NT2/D1 (cell line): ENCODE measurements around the gene ELOVL6.
A peak's percentile ranks its signal among the peaks of the same experiment; 100 is the strongest.

Experiments used
- DNase-seq: peaks from one replicate; pipeline ENCODE4 v3.0.0-alpha.2; 2011; ENCODE audit warnings: low read depth, low spot score
- H3K27me3 ChIP-seq: 2 replicates; pipeline ENCODE4 v1.6.0; 2011; ENCODE audit warnings: mild to moderate bottlenecking; ENCODE audit not compliant: insufficient read length, insufficient read depth
- H3K36me3 ChIP-seq: 2 replicates; pipeline ENCODE4 v1.6.1; 2011; ENCODE audit warnings: mild to moderate bottlenecking, low read length, mixed read lengths; ENCODE audit not compliant: insufficient read depth, insufficient read length
- H3K4me1 ChIP-seq: 2 replicates; pipeline ENCODE4 v1.5.1; 2011; ENCODE audit not compliant: insufficient read depth, insufficient read length
- H3K4me3 ChIP-seq: 2 replicates; pipeline ENCODE4 v1.5.1; 2011; ENCODE audit warnings: low read depth; ENCODE audit not compliant: insufficient read length
- H3K9ac ChIP-seq: 2 replicates; pipeline ENCODE4 v1.6.0; 2011; ENCODE audit warnings: low read depth; ENCODE audit not compliant: insufficient read length
- H3K9me3 ChIP-seq: 2 replicates; pipeline ENCODE4 v1.5.1; 2011; ENCODE audit warnings: mild to moderate bottlenecking, low read length; ENCODE audit not compliant: insufficient read depth
- SUZ12 ChIP-seq: IDR thresholded peaks from 2 replicates; pipeline ENCODE4 v1.6.1; 2011; ENCODE audit not compliant: insufficient read length, insufficient read depth; ENCODE audit errors: extremely low read depth
- YY1 ChIP-seq: IDR thresholded peaks from 2 replicates; pipeline ENCODE4 v1.6.1; 2011; ENCODE audit not compliant: insufficient read length, insufficient read depth
- ZNF274 ChIP-seq: IDR thresholded peaks from 2 replicates; pipeline ENCODE4 v1.6.1; 2011; ENCODE audit warnings: mild to moderate bottlenecking, low read depth, low read length

ELOVL6 gene

DNA sequence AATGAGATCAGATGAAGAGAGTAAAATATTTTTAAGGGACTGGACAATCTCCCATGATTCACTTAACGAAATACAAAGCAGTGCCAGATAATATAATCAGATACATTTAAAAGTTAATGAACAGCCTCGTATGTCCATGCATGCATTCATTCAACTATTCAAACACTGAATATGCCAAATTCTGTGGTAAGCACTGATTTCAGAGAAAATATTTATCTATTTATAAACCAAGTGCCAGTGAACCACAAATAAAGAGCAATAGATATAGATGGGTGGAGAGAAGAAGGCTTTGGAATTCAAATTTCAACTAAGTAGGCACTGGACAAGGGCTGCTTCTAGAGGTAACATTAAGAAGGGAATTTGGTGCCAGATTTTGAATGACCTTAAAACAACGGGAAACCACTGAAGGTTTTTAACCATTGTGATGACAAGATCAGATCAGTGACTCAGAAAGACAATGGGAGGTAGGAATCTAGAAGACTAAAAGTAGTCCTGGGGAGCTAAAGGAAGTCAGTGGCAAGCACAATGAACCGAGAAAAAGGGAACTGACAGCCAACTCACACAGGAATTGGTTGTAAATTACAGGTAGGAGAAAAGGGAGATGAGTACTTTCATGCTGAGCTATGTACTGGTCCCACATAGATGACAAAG lies 14.2 kb downstream of the ELOVL6 start:
- Histone ChIP-seq H3K4me1 (no peaks in the 10 kb centered on the region), H3K9ac (no peak overlapping the region), H3K9me3 (no peaks in the 10 kb centered on the region), H3K27me3 (no peaks in the 10 kb centered on the region), H3K36me3 (no peaks in the 10 kb centered on the region), H3K4me3 (no peak overlapping the region)
- no peak for TF ChIP-seq YY1
- no peak for TF ChIP-seq SUZ12
- TF ChIP-seq ZNF274, result no peak
- peak; percentile 50 for DNase-seq

- Histone ChIP-seq H3K9ac (no peak overlapping the region), H3K27me3 (no peaks in the 10 kb centered on the region), H3K4me1 (no peaks in the 10 kb centered on the region), H3K36me3 (no peaks in the 10 kb centered on the region), H3K9me3 (no peaks in the 10 kb centered on the region), H3K4me3 (no peak overlapping the region)
- no peak for DNase-seq
- TF ChIP-seq YY1 (no peak), ZNF274 (no peak), SUZ12 (no peak)
Observed at GRCh38 chr4:110183643-110184042, 14.8 kb downstream of the ELOVL6 start.

DNA sequence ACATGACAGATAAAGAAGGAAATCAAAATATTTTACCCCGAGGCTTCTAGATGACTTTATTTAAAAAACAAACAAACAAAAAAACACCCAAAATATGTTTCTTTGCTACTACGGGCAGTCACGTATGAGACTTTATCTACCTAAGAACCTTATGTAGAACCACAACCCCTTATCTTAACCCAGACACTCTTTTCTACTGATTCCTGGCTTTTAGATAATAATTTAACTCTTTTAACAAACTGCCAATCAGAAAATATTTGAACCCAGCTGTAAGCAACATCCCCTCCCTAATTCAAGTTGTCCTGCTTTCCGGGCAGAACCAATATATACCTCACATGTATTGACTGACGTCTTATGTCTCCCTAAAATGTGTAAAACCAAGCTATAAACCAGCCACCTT lies 15.4 kb downstream of the ELOVL6 start:
- Histone ChIP-seq H3K27me3 (no peaks in the 10 kb centered on the region), H3K9me3 (no peaks in the 10 kb centered on the region), H3K36me3 (no peaks in the 10 kb centered on the region), H3K9ac (no peak overlapping the region), H3K4me1 (no peaks in the 10 kb centered on the region), H3K4me3 (no peak overlapping the region)
- no peak for TF ChIP-seq SUZ12
- no peak for TF ChIP-seq ZNF274
- TF ChIP-seq YY1, result no peak
- DNase-seq, result no peak

- no peak for DNase-seq
- no peaks in the 10 kb centered on the region for H3K36me3 ChIP-seq
- no peak for TF ChIP-seq YY1
- no peak for TF ChIP-seq ZNF274
- TF ChIP-seq SUZ12, result no peak
- H3K9me3 ChIP-seq, result no peaks in the 10 kb centered on the region
- no peak overlapping the region for H3K4me3 ChIP-seq
- H3K4me1 ChIP-seq, result no peaks in the 10 kb centered on the region
- no peaks in the 10 kb centered on the region for H3K27me3 ChIP-seq
- no peak overlapping the region for H3K9ac ChIP-seq
Observed at GRCh38 chr4:110181890-110182289, 16.5 kb downstream of the ELOVL6 start.

DNA sequence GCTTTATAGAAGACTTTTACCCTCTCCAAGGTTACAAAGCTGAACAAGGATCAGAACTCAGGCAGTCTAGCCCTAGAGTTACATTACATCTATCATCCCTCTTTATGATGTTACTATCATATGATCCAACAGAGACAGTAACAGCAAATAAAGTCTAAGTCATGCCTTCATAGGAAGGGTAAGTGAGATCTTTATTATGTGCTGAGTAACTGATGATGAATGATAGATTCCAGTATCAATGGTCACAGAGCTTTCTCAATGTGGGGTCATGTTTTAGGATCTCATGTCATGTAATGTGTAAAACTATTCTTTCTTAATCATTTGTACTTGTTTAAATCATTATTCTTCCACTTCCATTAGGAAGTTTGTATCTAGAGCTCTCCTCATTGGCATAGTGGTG lies 22.8 kb downstream of the ELOVL6 start:
- TF ChIP-seq ZNF274 (no peak), YY1 (no peak), SUZ12 (no peak)
- DNase-seq, result no peak
- Histone ChIP-seq H3K27me3 (no peaks in the 10 kb centered on the region), H3K9ac (no peak overlapping the region), H3K36me3 (no peaks in the 10 kb centered on the region), H3K9me3 (no peaks in the 10 kb centered on the region), H3K4me3 (no peak overlapping the region), H3K4me1 (no peaks in the 10 kb centered on the region)

DNA sequence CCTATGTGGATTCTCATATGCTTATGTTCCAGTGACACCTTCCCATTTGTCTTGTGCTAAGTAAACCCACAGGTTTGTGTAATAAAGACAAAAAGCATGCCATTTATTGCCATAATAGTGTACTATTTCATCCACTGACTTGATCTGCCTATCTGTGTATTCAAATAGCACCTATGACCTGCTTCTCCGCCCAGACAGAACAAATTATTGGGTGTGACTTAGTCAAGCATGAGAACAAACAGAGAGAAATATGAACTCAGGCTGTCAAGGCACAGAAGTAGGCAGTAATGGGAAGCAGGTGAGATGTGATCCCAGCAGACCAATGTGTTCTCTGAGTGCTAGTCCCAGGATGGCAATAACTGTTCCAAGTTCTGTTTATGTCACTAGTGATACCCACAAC lies 25.4 kb downstream of the ELOVL6 start:
- TF ChIP-seq ZNF274, result no peak
- no peak for TF ChIP-seq YY1
- no peak for TF ChIP-seq SUZ12
- no peaks in the 10 kb centered on the region for H3K36me3 ChIP-seq
- H3K9me3 ChIP-seq, result no peaks in the 10 kb centered on the region
- no peaks in the 10 kb centered on the region for H3K27me3 ChIP-seq
- no peaks in the 10 kb centered on the region for H3K4me1 ChIP-seq
- no peak overlapping the region for H3K9ac ChIP-seq
- DNase-seq, result no peak
- no peak overlapping the region for H3K4me3 ChIP-seq

- no peaks in the 10 kb centered on the region for H3K4me1 ChIP-seq
- no peak for DNase-seq
- no peak overlapping the region for H3K4me3 ChIP-seq
- H3K9ac ChIP-seq, result no peak overlapping the region
- H3K9me3 ChIP-seq, result no peaks in the 10 kb centered on the region
- no peaks in the 10 kb centered on the region for H3K36me3 ChIP-seq
- no peak for TF ChIP-seq ZNF274
- TF ChIP-seq SUZ12, result no peak
- TF ChIP-seq YY1, result no peak
- no peaks in the 10 kb centered on the region for H3K27me3 ChIP-seq
Observed at GRCh38 chr4:110171971-110172370, 26.4 kb downstream of the ELOVL6 start.
